GM21526 (cell line): ENCODE measurements around the gene RASAL2.
A peak's percentile ranks its signal among the peaks of the same experiment; 100 is the strongest.

Experiments used
- ATAC-seq: cut with Tn5 transposase; IDR thresholded peaks from one replicate; pipeline ENCODE4 v1.9.1; 2021; ENCODE audit warnings: moderate library complexity; ENCODE audit not compliant: unreplicated experiment, low FRiP score

Gene RASAL2

DNA sequence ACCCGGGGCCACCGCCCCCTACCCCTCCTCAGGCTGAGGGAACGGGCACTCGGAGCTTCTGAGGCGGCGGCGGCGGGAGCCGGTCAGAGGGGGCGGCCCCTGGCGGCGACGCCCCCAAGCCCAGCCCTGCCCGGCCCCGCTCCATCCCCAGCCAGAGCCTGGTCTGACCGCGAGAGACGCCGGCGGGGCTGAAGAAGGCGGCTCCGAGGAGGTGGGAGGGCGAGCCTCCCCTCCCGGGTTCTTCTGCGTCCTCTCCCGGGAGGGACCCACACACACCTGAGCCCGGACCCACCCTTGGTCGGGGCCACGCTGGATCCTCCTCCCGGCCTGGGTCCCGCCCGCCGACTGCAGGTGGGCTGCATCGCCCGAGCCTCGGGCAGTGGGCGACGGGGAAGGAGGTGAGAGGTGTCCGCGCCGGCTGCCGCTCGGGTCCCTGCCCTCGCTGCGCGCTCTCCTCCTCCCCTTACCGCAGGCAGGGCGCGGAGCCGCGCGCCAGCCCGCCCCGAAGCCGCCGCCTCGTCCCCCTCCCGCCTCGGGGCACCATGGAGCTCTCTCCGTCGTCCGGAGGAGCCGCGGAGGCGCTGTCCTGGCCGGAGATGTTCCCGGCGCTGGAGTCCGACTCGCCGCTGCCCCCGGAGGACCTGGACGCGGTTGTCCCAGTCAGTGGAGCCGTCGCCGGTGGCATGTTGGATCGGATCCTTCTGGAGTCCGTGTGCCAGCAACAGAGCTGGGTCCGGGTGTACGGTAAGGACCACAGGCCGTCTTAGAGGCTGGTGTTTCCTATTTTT, at the start of gene RASAL2:
RASAL2 (plus strand) TSS at position 154 of the 788 bp plus-strand sequence; CDS start at position 543, 389 bp downstream.
- ATAC-seq: peak; percentile 43

- ATAC-seq: no peak
Measured at GRCh38 chr1:178046591-178047270, 47.2 kb upstream of the RASAL2 start.

DNA sequence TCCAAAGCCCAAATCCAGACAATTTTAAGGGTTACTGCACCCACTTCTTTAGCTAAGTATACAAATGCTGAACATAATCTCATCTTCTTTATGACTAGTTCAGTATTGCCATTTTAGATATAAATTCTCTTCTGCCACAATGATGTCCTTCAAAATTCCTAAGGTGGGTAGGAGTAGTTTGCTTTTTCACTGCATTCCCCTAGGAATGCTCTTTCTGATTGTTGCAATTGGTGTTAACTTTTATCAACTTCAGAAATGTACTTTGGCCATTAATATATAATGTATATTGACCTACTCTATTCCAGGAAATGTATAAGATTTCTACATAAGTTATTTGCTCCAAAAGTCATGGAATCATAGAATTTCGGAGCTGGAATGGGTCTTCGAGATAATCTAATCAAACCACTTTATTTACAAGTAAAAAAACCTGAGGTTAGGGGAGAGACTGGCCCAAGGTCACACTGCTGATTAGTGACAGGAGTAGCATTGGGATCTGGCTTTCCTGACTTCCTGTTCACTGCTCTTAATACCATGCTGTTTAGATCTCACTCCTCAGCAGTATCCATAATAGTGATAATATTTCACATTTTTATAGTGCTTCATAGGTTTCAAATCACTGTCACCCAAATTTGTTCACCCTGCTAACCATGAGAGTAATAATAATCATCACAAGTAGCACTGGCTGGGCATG, 46.4 kb upstream of the RASAL2 start:
- ATAC-seq: no peak

DNA sequence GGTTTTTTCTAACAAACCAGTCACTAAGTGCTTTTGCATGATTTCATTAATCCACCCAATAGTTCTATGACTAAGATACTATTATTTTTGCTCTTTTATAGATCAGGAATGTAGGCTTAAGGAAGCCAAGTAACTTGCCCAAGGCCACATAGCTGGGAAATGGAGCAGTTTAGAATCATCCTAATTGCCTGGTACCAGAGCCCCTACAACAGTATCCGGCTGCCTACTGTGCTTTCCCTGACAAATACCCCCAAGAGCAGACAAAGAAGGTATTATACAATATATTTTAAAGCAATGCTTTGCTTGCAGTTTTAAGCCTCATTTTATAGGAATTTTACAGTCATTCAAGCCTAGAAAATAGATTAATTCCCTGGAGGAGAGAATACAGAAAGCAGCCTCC, 45.5 kb upstream of the RASAL2 start:
- ATAC-seq: no peak

DNA sequence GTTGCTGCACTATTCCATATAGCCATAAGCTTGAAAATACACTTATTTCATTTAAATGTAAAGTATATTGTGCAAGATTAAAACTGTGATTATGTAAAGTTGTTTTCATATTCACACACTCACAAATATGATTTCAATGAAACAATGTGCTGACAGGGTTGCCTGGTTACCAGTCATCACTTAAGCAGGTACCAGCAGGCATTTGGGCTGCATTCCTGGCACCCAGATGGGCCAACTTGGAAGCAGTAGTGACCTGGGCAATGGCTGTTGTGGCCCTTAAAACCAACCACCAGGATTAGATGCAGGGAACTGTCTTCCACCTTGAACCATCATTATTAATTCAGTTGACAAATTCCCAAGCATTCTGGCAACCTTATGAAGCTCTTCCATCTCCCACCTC, 45.0 kb upstream of the RASAL2 start:
- ATAC-seq: no peak

GRCh38 chr1:178050084-178050483, 43.8 kb upstream of the RASAL2 start:
- ATAC-seq: no peak

- ATAC-seq: no peak
Measured at GRCh38 chr1:178051071-178051470, 42.8 kb upstream of the RASAL2 start.

GRCh38 chr1:178052650-178053461, 41.0 kb upstream of the RASAL2 start:
- ATAC-seq: no peak

GRCh38 chr1:178055093-178055492, 38.8 kb upstream of the RASAL2 start:
- ATAC-seq: no peak

- ATAC-seq: peak; percentile 96
Measured at GRCh38 chr1:178055779-178056471, 38.0 kb upstream of the RASAL2 start.

DNA sequence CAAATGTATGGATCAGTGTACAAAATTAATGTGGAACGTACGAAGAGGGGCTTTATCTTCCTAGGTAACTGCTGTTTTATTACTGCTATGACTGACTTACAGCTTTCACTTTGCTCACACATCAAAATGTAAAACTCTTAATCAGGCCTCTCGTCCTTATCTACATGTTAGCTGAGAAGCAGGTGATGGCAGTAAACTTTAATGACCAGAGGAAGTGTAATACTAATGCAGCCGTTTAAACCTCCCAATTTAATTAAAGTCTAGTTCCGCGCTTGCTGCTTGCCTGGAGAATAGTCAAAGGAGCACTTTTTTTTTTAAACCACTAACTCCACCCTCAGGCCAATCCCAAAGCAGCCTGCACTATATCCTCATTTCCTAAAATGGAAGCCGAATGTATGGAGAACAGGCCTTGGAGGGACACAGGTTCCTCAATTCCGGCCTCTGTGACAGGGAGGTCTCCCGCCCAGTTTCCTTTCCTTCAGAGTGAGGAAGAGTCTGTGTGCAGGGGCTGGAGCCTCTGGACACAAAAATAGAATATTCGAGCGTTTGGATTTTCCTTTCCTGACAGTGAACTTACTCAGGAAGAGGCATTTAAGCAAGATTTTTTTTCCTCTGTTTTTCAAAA, 36.7 kb upstream of the RASAL2 start:
- no peak for ATAC-seq

GRCh38 chr1:178057912-178058534, 35.9 kb upstream of the RASAL2 start:
- ATAC-seq: no peak

GRCh38 chr1:178060789-178061556, 32.9 kb upstream of the RASAL2 start:
- no peak for ATAC-seq

DNA sequence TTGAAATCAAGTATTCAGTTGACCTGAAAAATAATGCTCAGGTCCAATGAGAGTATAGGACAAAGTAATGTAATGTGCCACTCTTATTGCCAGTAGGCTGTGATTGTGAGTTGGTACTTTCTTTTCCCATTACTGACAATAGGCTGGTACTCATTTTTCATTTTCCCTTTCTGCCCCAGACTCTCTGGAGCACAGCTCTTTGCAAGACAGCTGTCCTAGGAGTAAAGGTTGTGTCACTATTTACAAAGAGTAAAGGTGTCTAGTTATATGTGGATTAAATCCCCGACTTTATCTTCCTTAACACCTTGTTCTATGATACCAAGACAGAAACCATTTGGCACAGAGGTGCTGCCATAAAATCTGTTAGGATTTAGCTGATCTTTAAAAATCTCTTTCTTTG, 32.3 kb upstream of the RASAL2 start:
- ATAC-seq: no peak

GRCh38 chr1:178064191-178064821, 29.6 kb upstream of the RASAL2 start:
- no peak for ATAC-seq

GRCh38 chr1:178065250-178065649, 28.7 kb upstream of the RASAL2 start:
- ATAC-seq: no peak

- peak; percentile 12 for ATAC-seq
Measured at GRCh38 chr1:178066296-178066907, 27.5 kb upstream of the RASAL2 start.
